HG03575 (cell line): ENCODE measurements around the gene APP.

Experiments used
- ATAC-seq: cut with Tn5 transposase; IDR thresholded peaks from one replicate; pipeline ENCODE4 v1.9.1; 2021; ENCODE audit not compliant: unreplicated experiment, insufficient number of reproducible peaks, low FRiP score; ENCODE audit errors: extremely low read depth

APP gene

GRCh38 chr21:26170471-26171257 is at the start of gene APP:
TSS of gene APP (minus strand) at chr21:26170770. CDS start at chr21:26170620, 150 bp downstream.
- ATAC-seq = peak; percentile 40

DNA sequence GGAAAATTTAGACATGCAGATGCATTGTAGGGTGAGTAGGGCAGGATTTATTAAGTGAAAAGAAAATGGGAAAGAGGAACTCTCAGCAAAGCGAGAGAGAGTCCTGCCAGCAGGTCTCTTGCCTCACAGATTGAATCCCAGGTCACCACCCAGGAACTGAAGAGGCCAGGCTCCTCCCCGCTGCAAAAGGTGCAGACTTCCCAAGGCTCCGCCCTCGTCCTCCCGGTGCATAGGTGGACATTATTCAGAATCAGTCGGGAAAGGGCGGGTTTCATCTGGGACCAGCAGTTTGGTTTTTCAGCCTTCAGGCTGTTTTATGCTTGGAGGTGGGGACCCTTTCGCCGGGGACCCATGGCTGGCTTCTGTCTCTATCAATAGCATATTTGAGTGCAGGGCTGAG is 41.6 kb upstream of the APP start:
- no peak for ATAC-seq

DNA sequence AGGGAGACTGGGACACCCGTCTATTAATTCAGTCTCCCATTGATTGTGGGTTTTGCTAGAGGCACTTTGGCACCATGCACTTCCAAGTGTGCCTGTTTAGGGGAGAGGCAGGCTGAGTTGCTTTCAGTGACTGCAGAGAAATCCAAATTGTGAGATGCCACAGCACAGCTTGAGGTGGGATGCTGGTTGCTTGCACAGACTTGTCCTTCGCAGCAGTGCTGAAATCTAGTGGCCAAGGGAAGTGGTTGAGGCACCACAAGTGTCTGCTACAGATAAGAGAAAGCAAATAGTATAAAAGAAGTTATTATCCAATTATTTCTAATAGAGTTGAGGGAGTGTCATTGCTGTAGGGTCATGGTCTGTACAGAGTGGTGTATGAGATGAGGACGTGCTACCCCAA is 40.0 kb upstream of the APP start:
- no peak for ATAC-seq

- ATAC-seq = no peak
These were observed 36.5 kb upstream of the APP start for GRCh38 chr21:26207021-26207420.

GRCh38 chr21:26199456-26199855 is 28.9 kb upstream of the APP start:
- no peak for ATAC-seq

- ATAC-seq = no peak
These were observed 25.1 kb upstream of the APP start for GRCh38 chr21:26195708-26196107.

DNA sequence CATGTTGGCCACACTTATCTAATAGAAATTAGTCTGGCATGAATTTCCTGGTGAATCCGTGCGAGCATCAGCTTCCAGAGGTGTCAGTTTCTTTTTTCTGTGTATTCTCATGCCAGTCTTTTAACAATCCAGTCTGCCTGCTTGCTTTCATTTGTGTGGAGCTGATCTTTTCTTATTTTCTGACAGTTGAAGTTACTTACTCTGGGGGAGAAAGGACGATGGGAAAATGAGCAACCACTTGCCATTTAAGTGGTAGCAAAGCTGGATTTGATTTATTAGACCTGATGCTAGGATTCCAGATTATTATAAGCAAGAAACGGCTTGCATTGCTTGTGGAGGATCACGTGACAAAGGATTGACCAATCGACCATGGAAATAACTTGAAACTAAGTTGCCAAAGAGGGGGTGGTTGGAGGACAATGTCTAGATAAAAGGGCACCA is 24.3 kb upstream of the APP start:
- no peak for ATAC-seq

DNA sequence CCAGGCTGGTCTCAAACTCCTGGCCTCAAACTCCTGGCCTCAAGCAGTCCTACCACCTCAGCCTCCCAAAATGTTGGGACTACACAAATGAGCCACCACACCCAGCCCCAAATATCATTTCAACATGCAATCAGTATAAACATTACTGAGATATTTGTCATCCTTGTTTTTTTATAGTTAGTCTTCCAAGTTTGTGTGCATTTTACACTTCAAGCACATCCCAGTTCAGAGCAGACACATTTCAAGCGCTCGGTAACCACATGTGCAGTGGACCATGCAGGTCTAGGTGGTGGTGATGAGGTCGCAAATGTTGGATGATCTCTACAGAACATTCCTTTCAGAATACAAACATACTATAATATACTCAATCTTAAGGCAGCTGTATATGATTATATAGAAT is 23.8 kb upstream of the APP start:
- ATAC-seq = no peak

- no peak for ATAC-seq
These were observed 21.0 kb upstream of the APP start for GRCh38 chr21:26191609-26192008.

DNA sequence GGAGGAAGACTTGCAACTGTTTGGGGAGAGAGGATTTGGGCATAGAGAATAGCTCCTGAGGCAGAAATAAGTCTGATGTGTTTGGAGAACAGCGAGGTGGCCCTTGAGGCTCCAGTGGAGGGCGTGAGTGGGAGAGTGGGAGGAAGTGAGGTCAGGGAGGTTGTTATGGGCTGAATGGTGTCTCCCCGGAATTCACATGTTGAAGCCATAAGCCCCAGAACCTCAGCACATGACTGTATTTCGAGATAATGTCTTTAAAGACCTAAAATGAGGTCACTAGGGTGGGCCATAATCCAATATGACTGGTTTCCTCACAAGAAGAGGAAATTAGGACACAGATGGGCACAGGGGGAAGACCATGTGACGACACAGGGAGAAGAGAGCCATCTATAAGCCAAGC is 17.9 kb upstream of the APP start:
- no peak for ATAC-seq

GRCh38 chr21:26185446-26185845 is 14.9 kb upstream of the APP start:
- ATAC-seq = no peak

GRCh38 chr21:26185021-26185420 is 14.5 kb upstream of the APP start:
- no peak for ATAC-seq

GRCh38 chr21:26179501-26179900 is 8.9 kb upstream of the APP start:
- no peak for ATAC-seq

- peak; percentile 68 for ATAC-seq
These were observed 7.3 kb upstream of the APP start for GRCh38 chr21:26177746-26178426.

- ATAC-seq = no peak
These were observed 6.6 kb upstream of the APP start for GRCh38 chr21:26177187-26177586.

DNA sequence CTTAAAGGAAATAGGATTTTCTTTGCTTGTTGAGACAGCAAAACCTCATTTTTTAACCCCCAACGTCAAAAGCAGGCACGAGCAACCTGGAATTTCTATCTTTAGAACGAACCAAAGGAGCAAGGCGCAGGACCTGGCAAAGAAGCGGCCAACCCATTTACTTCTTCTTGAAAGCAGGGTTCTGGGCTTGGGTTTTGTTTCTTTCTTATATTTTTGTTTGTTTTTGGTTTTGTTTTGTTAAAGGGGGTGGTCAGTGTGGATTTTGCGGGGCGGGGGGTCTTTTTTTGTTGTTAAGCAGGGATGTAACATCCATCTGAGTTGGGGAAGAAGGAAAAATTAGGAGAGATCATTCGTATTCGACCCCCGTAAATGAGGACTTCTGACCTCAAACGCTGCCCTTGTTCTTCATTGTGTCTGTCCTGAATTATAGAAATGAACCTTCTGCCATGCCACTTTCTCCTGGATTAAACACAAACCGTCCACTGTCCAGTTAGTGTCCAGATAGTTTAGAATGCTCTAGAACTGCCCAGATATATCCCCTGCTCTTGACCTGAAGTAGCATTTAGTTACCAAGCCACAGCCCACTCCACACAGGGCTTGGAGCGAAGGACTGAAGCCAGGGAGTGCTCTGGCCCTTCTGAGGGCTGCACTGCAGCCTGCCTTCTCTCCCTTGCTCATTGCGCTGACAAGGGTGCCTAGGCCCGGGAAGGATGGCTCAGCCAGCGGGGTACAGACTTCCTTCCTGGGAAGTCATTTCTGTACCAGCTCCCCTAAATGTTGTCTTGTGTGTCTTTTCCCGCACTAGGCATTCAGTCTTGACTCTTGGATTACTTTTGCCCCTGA is 909 bp upstream of the APP start:
- ATAC-seq = no peak

- peak; percentile 10 for ATAC-seq
These were observed 729 bp downstream of the APP start for GRCh38 chr21:26169611-26170470.

DNA sequence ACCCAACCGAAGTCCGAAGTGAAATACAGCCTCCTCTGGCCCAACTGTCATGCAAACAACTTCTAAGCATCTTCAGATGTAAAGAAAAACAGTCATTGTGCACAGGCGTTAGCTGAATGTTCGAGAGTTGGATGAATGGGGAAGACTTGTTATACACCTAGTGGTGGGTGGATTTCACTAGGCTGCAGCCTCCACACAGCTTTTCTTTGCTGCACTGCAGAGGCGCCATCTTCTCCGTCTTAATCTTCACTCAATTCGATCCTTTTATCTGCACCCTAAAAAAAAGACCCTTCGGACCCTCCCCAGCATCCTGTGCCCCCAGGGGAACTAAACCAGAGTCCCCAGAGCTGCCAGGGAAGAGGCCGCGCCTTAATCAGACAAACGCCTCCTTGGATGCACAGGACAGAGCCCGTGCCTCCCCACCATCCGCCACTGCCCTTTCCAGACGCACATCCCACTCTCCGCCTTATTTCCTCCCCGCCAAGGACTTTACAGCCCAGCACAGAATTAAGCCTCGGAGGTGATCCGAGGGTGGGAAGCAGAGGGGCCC is 1.4 kb downstream of the APP start:
- peak; percentile 62 for ATAC-seq

DNA sequence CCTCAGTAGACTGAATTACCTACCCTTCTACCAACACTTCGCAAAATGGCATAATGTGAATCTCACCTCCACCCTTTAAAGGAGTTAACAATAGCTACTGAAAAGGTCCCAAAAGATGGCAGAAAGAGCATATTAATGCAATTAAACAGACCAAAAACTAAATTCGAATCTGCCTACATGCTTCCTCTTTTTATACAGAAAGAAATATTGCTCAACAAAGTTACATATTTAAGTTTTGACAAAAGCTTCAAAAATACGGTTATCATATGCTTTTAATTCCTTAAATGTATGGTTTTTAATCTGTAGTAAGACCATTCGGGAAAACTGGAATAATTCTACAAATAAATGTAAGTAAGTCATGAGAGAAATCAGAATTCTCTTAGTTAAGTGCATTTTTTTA is 2.2 kb downstream of the APP start:
- no peak for ATAC-seq
